ENCODE data around the gene C17orf67.

C17orf67 gene

DNA sequence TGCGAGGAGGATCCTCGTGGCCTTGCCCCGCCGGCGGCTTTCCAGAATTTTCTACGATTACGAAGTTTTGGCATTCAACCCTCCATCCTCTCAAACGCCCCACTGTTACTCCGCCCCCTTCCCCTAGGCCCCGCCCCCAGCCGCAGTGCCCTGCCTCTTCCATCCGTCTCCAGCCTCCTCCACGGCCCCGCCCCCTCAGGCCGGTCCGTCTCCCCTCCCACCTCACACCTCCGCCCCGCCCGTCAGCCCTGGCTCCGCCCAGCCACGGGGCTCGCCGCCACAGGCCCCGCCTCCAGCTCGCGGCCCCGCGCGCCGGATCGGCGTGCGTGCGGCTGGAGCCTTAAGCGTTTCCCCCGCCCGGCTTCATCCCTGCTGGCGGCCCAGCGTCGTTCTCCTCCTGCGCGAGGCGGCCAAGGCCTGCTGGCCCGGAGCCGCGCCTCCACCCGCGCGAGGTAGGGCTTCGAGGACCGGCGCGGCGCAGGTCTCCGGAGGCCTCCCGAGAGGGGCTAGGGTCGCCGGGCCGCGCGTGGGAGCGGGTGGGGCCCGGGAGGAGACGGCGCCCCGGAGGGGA lies at the start of gene C17orf67, which contains the start of gene DGKE:
Gene C17orf67 (minus strand): TSS at position 112 of the 571 bp plus-strand sequence. CDS start 18,110 bp downstream, outside the sequence.
Gene DGKE (plus strand): TSS at position 343 of the 571 bp plus-strand sequence. CDS start 645 bp downstream, outside the sequence.
- DNase-seq = peak; percentile 98

- no peak for DNase-seq
Measured at GRCh38 chr17:56881685-56882295, 48.1 kb upstream of the C17orf67 start.

DNA sequence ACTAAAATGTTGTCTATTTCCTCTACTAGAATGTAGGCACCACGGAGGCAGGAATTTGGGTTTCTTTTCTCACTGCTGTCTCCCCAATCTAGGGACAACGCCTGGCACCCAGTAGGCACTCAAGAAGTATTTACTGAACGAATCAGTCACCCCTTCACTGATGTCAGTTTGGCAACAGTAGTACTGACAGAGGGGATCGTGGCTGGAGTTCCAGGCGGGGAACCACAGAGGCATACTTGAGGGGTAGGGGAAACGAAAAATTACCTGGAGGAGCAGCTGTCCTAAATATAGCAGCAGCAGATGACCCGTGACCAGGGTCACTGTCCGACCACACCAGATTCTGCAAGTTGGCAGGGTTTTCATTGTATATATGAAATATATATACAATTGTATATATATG lies 46.9 kb upstream of the C17orf67 start:
- no peak for DNase-seq

DNA sequence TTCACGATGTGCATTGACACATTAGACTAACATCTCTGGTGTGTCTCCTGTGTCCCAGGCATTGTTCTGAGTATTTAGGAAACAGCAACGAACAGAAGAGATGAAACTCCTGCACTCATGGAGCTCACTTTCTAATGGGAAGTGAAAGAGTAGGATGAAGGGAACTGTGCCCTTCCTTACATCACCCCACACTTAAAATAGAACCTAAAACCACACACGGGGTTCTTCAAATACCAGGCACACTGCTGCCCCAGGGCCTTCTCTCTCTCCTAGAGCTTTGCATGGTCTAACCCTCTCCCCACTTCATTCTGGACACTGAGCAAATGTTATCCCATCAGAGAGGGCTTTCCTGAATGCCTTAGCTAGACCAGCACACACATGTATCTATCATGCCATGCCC lies 46.4 kb upstream of the C17orf67 start:
- no peak for DNase-seq

DNA sequence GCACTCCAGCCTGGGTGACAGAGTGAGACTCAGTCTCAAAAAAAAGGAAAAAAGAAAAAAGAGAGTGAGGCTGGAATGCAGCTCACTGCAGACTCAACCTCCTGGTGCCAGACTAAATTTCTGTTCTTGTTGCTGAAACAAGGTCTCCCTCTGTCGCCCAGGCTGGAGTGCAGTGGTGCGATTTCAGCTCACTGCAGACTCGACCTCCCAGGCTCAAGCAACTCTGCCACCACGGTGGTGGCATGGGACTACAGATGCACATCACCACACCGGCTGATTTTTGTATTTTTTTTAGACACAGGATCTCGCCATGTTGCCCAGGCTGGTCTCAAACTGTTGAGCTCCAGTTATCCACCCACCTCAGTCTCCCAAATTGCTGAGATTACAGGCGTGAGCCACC lies 45.6 kb upstream of the C17orf67 start:
- DNase-seq = no peak

DNA sequence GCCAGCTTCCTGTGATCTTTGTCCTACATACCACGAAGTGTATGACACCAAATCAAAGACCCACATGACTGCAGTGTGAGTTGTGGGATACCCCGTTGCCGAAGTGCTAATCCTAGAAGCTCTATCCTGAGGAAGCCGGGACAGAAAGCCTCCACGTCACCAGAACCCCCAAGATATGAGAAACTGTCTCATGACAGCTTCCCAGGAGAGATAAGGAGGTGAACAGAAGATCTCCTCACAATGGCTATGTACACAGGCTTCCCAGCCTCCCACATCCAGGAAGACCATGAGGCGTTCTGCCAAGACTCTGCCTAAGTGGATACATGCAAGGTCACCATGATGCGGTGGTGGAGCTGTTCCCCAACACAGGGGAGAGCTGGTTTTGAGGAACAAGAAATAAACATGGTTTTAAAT lies 43.1 kb upstream of the C17orf67 start:
- no peak for DNase-seq

DNA sequence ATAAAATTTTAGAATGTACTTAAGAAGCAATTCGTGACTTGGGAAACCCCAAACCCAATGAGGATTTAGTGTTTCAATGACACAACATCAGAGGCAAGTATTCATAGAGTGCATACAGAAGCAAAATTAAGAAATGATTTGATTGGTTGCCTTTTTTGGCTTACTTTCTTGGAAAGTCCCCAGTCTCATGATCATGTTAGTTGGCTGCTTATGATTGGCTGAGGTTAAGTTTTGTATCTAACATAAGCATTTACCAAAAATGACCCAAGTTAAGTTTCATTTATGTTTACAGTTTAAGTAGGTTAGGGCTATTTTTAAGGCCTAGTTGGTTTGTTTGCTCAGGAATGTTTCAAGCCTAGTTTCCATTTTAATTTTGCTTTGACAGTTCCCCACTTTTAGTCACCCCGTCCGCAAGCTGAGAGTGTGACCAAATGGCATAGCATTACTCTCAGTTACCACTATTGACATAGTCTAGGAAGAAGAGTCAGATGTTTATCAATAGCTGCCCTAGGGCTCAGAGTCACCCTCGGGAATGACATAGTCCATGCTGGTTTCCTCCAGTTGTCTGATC lies 36.4 kb upstream of the C17orf67 start:
- no peak for DNase-seq

DNA sequence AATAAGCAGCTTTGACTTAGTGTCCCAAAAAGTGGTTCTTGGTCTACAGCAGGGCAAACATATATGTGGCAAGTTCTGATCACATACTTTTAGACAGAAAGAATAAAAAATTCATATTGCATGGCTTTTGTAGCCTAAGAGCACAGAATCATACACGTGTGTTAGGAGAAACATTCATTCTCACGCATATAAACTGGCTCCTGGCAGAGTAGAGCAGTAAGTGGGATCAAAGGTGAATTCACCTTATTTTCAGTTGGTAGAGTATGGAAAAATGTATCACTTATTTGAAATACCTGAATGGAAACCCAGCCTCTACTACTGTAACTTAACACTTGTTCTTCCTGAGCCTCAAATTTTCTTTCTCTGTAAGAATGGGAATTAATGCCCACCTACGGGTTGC lies 35.0 kb upstream of the C17orf67 start:
- no peak for DNase-seq

- DNase-seq = no peak
Measured at GRCh38 chr17:56867948-56868376, 34.2 kb upstream of the C17orf67 start.

GRCh38 chr17:56866496-56866895 lies 32.8 kb upstream of the C17orf67 start:
- peak; percentile 20 for DNase-seq

DNA sequence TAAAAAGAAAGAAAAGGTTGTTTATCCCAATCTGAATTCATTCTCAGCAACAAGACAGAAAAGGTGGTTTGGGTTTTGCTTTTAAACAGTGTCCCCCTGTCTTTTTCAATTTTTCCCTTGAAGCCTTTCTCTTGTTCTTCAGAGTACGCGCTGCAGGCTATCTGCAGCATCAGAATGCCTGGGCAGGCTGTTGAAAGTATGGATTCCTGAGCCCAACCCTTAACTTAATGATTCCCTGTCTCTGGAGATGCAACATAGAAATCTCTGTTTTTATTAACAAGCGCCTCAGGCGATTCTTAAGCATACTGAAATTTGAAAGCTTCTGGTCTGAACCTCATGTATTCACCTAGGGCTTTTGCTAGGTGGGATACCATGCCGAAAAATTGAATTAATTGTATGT lies 32.4 kb upstream of the C17orf67 start:
- DNase-seq = no peak

GRCh38 chr17:56863974-56864373 lies 30.3 kb upstream of the C17orf67 start:
- DNase-seq = no peak

DNA sequence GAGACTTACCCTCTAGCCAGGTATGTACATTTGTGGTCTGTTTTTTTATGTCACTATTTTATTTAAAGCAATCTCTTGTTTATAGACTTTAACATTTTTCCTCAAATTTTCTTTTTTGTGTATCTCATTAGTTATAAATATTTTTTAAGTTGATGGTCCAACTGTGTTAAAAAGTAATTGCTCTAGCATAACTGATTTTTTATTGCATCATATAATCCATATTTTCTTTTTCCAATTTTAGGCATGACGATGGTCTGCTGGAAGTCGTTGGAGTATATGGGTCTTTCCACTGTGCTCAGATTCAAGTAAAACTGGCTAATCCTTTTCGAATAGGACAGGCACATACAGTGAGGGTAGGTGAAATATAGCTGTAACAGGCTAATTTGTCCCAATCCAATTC lies 28.2 kb upstream of the C17orf67 start:
- no peak for DNase-seq

DNA sequence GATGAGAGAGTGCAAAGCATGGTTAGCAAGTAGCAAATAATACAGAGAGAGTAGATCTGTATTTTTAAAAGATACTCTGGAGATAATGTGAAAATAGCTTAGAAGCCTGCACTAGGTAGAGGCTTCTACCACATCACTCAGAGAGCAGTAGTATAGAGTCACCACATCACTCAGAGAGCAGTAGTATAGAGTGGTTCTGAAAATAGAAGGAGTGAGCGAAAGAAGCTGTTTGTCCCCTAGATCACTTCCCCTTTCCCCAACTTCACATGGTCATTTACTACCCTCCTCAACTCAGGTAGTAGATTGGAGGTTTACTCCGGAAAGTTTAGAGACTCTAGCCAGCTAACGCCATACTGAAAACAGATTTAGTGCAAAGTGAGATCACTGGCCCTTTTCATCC lies 17.3 kb upstream of the C17orf67 start:
- DNase-seq = no peak

GRCh38 chr17:56850591-56850990 lies 16.9 kb upstream of the C17orf67 start:
- no peak for DNase-seq

- no peak for DNase-seq
Measured at GRCh38 chr17:56849131-56849530, 15.4 kb upstream of the C17orf67 start.

DNA sequence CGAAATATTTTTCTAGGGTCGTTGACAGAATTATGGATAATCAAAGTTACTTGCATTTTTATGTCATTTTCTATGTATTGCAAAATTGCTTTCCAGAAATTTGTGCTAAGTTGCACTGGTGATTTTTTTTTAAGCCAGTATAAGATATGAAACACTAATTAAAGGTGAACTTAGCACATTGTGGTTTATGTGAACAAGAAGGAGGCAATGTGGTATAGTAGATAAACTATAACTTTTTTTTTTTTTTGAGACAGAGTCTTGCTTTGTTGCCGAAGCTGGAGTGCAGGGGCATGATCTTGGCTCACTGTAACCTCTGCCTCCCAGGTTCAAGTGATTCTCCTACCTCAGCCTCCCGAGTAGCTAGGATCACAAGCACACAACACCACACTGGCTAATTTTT lies 13.4 kb upstream of the C17orf67 start:
- DNase-seq = no peak

GRCh38 chr17:56845934-56846333 lies 12.2 kb upstream of the C17orf67 start:
- DNase-seq = no peak

DNA sequence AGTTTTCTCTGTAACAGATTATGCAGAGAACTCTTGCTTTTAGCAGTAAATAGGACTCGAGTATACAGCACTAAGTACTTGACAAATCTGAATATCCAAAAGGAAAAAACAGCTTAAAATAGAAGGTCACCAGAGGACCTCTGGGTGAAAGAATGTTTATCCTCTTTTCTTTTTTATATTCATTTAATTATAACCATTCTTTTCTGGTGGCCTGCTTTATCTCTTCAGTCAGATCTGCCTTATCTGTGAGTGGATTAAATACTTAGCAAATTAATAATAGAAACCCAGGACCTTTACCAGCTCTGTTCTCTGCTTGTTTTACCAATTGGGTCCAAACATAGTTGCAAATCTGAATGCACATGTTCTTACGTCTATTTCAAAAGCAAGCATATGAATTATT lies 8.9 kb upstream of the C17orf67 start:
- DNase-seq = peak; percentile 37

DNA sequence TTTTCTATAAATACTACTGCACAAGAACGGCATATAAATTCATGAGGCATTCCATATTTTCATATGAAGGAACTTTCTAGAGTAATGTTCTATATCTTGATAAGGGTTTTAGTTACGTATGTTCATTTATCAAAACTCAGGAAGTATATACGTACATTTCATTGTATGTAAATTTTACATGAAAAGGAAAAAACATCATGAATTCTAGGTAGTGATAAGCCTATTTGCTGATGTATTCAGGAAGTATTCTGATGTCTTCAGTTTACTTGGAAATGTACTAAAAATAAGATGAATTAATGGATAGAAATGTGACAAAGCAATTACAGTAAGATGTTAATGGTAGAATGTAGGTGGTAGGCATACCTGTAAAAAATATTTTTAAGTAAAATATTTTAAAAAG lies 5.0 kb upstream of the C17orf67 start:
- DNase-seq = no peak

DNA sequence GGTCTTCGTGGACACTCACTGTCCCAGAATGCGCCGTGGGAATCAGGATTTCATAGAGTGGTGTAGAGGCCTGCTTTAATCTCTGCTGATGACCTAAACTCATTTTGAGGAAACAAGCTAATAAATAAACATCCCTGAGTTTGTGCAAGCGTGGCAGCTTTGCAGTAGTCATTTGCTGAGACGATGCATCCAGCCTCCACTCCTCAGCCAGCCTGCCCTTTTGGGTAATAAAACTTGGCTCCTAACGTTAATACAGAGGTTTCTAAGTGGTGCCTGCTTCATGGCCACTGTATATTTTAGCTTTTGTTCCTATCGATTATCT lies 1.5 kb upstream of the C17orf67 start:
- DNase-seq = no peak

DNA sequence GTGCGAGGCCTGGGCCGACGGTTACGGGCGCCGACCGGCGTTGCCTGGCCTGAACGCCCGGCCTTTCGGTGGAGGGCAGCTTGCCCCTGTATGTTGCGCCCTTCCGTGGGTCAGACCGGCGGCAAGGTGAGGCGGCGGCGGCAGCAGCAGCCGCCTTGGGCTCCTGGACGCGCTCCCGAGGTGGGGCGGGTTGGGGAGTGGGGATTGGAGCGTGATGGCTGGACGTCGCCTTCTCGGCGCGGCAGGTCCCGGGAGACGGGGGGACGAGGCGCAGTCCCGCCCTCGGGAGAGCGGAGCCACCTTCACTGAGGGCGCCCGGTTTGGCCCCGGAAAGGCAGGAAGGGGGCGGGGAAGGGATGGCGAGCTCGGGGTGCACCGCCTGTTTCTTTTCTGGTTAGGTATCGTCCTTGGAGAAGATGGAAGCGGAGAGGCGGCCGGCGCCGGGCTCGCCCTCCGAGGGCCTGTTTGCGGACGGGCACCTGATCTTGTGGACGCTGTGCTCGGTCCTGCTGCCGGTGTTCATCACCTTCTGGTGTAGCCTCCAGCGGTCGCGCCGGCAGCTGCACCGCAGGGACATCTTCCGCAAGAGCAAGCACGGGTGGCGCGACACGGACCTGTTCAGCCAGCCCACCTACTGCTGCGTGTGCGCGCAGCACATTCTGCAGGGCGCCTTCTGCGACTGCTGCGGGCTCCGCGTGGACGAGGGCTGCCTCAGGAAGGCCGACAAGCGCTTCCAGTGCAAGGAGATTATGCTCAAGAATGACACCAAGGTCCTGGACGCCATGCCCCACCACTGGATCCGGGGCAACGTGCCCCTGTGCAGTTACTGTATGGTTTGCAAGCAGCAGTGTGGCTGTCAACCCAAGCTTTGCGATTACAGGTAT lies 902 bp upstream of the C17orf67 start:
- DNase-seq = peak; percentile 86

DNA sequence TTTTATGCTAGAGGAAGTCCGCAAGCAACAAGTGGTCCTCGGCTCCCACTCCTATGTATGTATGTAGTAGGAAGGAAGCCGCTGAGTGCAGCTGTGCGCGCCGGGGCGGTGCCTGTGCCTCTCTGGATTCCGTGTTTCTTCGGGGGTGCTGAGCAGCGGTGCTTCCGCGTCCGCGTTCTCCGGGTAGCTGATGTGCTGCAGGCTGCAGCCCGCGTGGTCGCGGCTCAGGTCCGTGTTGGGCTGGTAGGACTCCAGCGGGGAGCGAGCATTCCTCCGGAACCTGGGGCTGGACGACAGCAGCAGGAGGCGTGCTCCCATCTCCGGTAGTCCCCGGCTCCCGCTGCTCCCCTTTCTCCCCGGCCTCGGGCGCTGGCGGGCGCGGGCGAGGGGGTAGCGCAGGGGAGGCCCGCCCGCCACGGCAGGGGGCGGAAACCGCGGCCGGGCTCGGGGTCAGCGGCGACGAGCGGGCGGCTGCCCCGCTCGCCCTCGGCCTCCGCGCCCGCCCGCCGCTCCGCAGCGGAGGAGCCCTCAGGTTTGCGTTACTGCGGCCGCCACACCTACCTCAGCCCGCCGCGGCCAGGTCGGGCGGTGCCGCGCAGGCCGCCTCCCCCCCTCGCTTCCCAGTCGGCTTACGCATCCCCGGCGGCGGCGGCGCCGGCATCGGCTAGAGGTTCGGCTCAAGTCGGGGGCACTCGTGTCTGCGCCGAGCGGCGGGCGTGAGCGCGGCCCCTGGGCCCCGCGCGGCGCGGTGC lies 487 bp downstream of the C17orf67 start:
- DNase-seq = peak; percentile 93

Data from NCI-H82 (cell line).